Left kidney (tissue), 8 donors: ENCODE measurements around the gene ALKBH8. TPM values are rescaled to one million over a fixed set of nuclear protein-coding genes. Genes with fewer than 3 reads are reported as not detected.

Source experiments
- DNase-seq: peaks from one replicate; pipeline ENCODE4 v3.0.0-alpha.2; 2013
- long read RNA-seq, 8 donors: transcript quantifications; one replicate each; lab custom pipeline, GENCODE V29; 2026
- polyA plus RNA-seq: library from polyadenylated mRNA; unstranded; fragments of 120-200 nt; gene quantifications from one replicate; pipeline ENCODE4 v1.2.1, GENCODE V29; 2013; ENCODE audit not compliant: insufficient read length

Gene ALKBH8
- polyA plus RNA-seq: 13.5 TPM
- long read RNA-seq, donor 1, partial matches to known transcripts: 0 of 1 reads
- long read RNA-seq, donor 1, other reads (novel, unspliced or antisense): 0 of 1 reads
- long read RNA-seq, donor 2, full-length matches to known transcripts: 3 of 3 reads
- long read RNA-seq, donor 2, partial matches to known transcripts: 0 of 3 reads
- long read RNA-seq, donor 2, other reads (novel, unspliced or antisense): 0 of 3 reads
- long read RNA-seq, donor 3, full-length matches to known transcripts: 1 of 1 reads
- long read RNA-seq, donor 3, partial matches to known transcripts: 0 of 1 reads
- long read RNA-seq, donor 3, other reads (novel, unspliced or antisense): 0 of 1 reads
- long read RNA-seq, donor 4: 0 reads
- long read RNA-seq, donor 5, full-length matches to known transcripts: 3 of 9 reads
- long read RNA-seq, donor 5, partial matches to known transcripts: 6 of 9 reads
- long read RNA-seq, donor 5, other reads (novel, unspliced or antisense): 0 of 9 reads
- long read RNA-seq, donor 6: 0 reads
- long read RNA-seq, donor 7, full-length matches to known transcripts: 3 of 3 reads
- long read RNA-seq, donor 7, partial matches to known transcripts: 0 of 3 reads
- long read RNA-seq, donor 7, other reads (novel, unspliced or antisense): 0 of 3 reads
- long read RNA-seq, donor 8: 0 reads

DNA sequence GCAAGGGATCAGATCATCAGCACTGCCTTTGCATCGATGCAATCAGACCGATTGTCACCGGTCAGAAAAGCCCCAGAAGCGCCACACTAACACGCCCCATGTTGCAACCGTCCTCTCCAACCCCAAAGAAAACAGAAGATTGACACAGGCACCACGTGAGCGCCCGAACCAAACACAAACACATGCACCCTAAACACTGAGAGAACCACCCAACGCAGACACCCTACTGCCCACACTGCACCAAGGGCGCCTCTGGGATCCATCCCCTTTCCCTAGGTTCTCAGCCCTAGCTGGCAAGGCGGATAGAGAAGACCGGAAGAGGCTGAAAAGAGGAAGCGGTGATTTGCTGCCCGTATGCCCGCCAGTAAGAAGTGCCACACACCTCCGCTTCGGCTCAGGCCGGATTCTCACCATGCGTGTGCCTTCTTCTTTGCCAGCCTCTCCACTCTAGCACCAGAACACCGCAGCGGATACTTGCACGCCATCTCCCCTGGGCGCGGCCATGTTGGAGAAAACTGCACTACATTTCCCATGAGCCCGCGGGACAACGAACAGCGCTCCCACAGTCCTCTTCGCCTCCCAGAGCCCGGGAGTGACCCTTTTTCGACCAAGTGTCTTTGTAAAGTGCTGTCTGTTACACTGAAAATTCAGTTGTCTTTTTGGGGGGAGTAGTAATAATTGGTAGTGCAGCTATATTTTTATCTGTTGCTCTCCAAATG is at the start of gene ALKBH8:
Gene ALKBH8 (minus strand): TSS at position 517 of the 719 bp plus-strand sequence. CDS start 4,842 bp downstream, outside the sequence.
- DNase-seq: peak; percentile 64

- DNase-seq: no peak
Measured at GRCh38 chr11:107612445-107612844, 46.9 kb upstream of the ALKBH8 start.

DNA sequence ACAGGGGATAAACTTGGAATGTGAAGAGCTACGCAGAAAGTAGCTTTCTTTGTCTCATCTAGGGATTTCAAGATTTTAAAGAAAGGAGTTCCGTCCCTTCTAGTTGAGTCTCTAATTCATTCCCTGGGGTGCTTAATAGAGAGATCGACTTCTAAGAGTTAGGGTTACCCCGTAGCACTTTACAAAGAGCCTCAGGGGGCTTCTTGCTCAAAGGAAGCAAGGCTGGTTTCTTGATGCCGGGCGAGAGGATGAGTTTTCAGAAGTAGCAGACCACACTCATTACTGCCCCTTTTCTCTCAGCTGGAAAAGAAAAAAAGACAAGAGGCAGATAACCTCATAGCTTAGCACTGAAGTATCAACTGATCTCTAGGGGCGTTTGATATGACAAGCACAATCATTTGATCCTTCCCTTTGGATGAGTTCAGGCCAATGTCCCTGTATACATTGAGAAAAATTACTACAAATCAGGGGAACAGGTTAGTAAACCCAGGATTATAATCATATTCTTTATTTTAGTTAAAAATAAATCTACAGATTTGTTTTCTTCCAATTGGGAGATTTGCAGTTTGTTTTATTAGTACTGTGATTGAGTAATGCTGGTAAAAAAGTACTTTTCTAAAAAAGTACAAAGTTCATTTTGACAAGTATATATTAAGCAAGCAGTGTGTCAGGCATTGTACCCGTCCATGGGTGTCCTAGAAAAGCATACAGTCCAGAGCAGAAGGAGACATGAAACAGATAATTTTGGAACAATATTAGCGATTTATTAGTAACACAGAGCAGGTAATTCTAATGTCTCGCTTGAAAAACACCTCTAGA is 44.1 kb upstream of the ALKBH8 start:
- no peak for DNase-seq

- DNase-seq: no peak
Measured at GRCh38 chr11:107608809-107609208, 43.3 kb upstream of the ALKBH8 start.

DNA sequence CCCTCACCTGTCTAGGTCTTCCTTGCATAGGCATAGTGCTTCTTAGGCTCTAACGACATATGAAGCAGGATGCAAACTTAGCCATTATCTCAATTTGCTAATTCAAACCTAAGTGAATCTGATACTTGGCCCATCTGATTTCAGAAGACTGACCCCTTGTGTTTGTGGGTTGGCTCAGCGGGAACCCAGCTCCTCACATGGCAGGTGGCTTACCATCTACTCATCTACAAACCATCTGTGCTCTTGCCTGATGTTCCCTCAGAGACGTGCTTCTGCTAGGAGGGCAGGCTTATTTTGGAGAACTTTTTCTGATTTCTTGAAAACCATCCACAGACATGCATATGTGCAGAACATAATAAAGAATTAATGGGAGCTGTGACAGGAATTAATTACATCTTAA is 40.6 kb upstream of the ALKBH8 start:
- DNase-seq: no peak

GRCh38 chr11:107605061-107606006 is 39.8 kb upstream of the ALKBH8 start:
- no peak for DNase-seq

DNA sequence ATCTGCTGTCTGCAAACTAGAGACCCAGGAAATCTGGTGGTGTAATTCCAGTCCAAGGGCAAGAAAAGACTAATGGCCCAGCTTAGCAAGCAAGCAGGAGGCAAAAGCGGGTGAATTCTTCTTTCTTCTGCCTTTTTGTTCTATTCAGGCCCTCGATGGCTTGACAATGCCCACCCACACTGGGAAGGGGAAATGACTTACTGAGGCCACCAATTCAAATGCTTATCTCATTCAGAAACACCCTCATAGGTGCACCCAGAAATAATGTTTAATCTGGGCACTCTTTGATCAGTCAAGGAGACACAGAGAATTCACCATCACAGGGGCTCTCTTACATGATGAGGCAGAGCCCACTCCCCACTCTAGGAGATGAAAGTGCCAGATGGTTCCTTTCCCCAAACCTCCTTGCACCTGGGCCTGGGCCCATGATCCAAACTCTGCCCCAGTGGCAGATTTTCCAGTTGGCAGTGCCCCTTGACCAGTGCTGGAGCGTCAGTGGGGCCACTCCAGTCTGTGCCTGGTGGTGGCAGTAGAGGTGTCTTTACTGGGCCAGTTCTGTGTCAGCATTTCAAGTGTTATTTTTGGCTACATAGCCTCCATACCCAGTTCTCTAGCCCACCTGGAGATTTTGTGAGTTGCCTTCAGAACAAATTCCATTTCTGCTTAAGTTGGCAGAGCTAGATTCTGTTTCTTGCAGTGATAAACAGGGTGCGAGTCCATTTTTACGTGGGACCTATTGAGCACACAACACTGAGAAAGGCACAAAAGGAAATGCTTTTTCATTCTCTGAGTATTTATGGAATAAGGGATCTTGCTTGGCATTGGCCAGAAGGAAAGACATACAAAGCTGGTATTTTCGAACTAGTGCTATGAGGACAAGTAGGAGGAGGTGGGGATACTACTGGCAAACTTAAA is 32.9 kb upstream of the ALKBH8 start:
- DNase-seq: no peak

GRCh38 chr11:107594736-107595135 is 29.2 kb upstream of the ALKBH8 start:
- no peak for DNase-seq

GRCh38 chr11:107593951-107594350 is 28.4 kb upstream of the ALKBH8 start:
- no peak for DNase-seq

- DNase-seq: no peak
Measured at GRCh38 chr11:107592813-107593212, 27.3 kb upstream of the ALKBH8 start.

DNA sequence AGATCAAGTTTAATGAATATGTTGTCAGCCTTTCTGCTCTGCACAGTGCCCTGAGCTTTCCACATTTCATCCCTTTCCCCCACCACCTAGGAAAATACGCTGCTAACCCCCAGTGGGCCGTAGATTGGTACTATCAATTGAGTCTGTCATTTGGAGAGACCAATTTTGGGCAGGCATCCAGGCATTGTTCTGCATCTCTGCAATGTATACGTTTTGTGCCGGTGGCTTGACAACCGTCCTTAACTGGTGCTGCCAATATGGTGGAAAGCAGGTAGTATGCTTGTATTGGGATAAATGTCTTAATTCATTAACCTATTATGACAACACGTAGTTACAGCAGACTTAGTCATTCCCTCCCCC is 26.7 kb upstream of the ALKBH8 start:
- no peak for DNase-seq

GRCh38 chr11:107591378-107592230 is 26.1 kb upstream of the ALKBH8 start:
- DNase-seq: no peak

- DNase-seq: peak; percentile 49
Measured at GRCh38 chr11:107590460-107591377, 25.2 kb upstream of the ALKBH8 start, which contains the start of gene ELMOD1. ELMOD1 (plus strand) TSS chr11:107591147; CDS start chr11:107618190, 27,043 bp downstream.

DNA sequence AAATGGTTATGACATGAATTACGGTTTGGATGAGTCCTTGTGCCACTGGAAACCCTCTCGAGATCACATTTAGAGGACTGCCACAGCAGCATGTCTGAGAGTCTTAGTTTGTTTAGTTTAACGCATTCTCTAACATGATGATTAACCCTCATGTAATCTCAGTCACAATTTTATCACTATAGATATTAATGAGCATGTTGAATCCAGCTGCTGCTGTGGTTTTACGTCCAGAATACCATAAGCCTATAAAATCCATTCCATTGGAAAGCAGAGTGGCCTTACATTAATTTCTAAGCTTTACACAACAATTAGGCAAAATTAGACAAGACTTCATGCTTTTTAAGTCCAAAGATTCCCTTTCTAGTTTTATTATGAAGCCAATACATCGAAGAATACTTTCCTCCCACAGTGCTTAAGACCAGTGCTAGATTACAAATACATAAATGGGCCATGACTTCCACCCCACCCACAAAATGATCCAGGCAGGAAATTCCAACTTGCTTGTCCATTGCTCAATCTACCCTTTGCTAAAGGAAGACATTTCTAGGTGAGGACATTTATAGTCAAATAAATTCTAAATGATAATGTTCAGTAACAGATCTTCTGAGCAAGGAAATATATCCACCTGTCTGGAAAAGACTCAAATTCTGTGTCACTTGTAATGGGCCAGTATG is 21.9 kb upstream of the ALKBH8 start:
- DNase-seq: no peak

- DNase-seq: no peak
Measured at GRCh38 chr11:107583629-107584195, 18.2 kb upstream of the ALKBH8 start.

- DNase-seq: no peak
Measured at GRCh38 chr11:107581147-107581546, 15.6 kb upstream of the ALKBH8 start.
